Melanocyte of skin (primary cell): ENCODE measurements around the gene RPS6KL1. TPM values are rescaled to one million over a fixed set of nuclear protein-coding genes. Genes with fewer than 3 reads are reported as not detected.

Experiments
- total RNA-seq, 2 donors: library from RNA; depleted of rRNA; stranded (reverse); fragments of >200 nt; gene quantifications; 2 replicates each; pipeline ENCODE4 v1.2.3, GENCODE V29; 2012

RPS6KL1 gene
- 1 to 10 TPM; 6.9 to 7.7 TPM for total RNA-seq

DNA sequence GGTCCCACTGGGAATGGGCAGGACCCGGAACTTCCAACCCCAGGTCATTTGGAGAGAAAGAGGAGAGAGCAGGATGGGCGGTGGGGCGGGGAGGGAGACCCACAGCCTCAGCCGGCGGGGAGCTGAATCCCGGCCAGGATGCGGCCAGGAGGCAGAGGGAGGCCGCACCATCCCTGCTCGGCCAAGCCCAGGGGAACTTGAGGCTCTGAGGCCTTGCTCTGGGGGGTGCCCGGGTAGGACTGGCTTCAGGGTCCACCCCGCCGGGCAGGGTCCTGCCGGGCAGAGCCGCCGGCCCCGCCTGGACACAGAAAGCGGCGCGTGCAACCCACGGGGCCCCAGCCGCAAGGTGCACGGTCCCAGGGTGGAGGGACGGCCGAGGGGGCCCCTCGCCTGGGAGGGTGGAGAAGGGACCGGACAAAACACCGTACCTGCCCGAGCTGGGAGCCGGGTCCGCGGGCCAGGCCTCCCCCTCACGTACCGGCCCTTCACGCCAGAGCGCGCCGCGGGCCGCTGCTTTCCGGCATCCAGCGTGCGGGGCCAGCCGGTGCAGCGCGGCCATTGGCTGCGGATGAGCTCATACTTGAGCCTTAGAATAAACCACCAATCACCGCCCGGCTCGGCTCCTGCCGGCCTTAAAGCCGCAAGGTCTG is at the start of gene RPS6KL1:
TSS of gene RPS6KL1 (minus strand) at position 509 of the 650 bp plus-strand sequence. CDS start 1,719 bp downstream, outside the sequence.

DNA sequence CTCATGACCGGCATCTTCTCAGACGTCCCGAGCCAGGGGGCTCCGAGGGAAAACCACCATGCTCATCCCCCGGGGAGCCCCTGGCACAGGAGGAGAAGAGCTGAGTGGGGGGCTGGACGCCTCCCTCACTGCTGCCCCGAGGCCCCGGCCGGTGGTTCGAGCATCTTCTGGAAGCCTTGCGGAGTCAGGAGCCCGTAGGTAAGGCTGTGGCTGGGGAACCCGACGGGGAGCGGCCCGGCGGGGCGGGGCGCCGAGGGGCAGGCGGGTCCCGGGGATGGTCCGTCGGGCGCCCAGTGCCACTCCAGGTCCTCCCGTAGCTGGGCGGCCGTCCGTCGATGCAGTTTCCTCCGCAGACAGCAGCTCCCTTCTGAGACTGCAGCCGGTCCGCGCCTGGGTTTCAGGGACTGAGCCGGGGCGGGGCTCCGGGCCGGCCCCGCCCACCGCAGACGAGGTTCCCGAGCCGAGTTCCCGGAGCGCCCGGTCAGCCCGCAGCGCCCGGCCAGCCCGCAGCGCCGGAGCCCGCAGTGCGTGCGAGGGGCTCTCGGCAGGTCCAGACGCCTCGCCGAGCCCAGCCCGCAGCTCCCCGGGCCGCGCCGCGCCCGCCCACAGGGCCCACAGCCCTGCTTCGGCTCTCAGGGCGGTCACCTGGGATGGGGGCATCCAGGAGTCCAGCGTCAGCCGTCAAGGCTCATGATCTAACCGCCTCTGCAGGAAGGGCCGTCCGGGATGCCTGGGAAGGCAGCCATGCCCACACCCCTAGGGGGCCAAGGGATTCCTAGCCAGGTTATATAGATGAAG is 32.4 kb upstream of the RPS6KL1 start, which contains the start of gene PGF:
TSS of gene PGF (minus strand) at position 369 of the 798 bp plus-strand sequence. CDS start at position 14, 355 bp downstream.

GRCh38 chr14:74881431-74882102 is 41.5 kb downstream of the RPS6KL1 start, which contains the start of gene DLST:
TSS of gene DLST (plus strand) at chr14:74881916. CDS start at chr14:74881954, 38 bp downstream.

DNA sequence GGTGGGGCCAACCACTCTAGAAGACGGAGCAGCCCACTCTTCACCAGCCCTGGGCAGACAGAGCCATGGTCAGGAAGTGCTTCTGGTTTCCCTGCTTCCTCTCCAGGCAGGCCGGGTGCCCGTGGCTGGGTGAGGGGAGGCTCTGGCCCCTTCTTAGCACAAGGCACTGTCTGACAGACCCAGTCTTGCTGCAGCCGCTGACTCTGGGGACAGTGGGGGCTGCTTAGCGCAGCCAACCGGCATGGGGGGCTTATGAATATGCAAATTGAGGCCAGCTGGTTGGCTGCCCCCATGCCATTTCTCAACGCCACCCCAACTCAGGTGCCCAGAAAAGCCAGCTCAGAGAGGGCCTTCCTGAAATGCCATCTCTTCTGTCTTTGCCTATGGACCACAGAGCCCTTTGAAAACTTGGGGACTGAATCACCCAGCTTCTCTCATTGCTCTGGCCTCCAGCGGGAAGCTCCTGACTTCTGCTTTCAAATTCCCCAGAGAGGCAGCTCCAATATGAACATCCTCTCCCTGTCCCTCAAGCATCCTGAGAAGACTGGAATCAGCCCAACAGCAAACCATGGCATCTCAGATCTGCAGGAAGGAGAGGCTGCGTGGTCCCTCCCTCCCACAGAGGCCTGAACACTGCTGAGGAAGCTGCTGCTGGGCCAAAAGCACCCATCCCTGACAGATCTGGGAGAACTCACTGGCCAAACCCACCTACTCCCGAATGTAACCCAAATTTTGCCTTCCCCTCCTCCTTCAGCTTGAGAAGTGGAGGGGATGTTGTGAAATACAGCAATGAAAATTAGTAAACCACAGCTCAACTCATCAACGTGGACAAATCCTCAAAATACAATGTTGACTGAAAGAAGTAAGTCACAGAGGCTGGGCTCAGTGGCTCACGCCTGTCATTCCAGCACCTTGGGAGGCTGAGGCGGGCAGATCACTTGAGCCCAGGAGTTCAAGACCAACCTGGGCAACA is 46.8 kb downstream of the RPS6KL1 start, which contains the start of gene PROX2:
TSS of gene PROX2 (minus strand) at position 205 of the 973 bp plus-strand sequence. CDS start 12,311 bp downstream, outside the sequence.

Other genes starting within 250 kb of the RPS6KL1 start
- gene AREL1, start 210.2 kb downstream of the RPS6KL1 start, total RNA-seq, result 10 to 100 TPM; 42.0 to 52.9 TPM
- 10 to 100 TPM; 24.8 to 27.0 TPM for gene FCF1, start 210.1 kb downstream of the RPS6KL1 start, total RNA-seq
- 10 to 100 TPM; 18.9 to 23.0 TPM for gene YLPM1, start 159.9 kb downstream of the RPS6KL1 start, total RNA-seq
- gene PROX2, start 47.1 kb downstream of the RPS6KL1 start, total RNA-seq, result not detected
- 10 to 100 TPM; 53.3 to 69.3 TPM for gene DLST, start 41.3 kb downstream of the RPS6KL1 start, total RNA-seq
- 1 to 10 TPM; 5.2 to 9.3 TPM for gene PGF, start 32.3 kb upstream of the RPS6KL1 start, total RNA-seq
- gene EIF2B2, start 79.7 kb upstream of the RPS6KL1 start, total RNA-seq, result 10 to 100 TPM; 33.7 to 90.2 TPM
- 10 to 100 TPM; 15.1 to 15.3 TPM for gene MLH3, start 128.2 kb upstream of the RPS6KL1 start, total RNA-seq
- gene ACYP1, start 140.8 kb upstream of the RPS6KL1 start, total RNA-seq, result 10 to 100 TPM; 12.4 to 17.3 TPM
- gene ZC2HC1C, start 146.4 kb upstream of the RPS6KL1 start, total RNA-seq, result 1 to 10 TPM; 1.4 to 2.7 TPM
- gene NEK9, start 203.8 kb upstream of the RPS6KL1 start, total RNA-seq, result 10 to 100 TPM; 32.3 to 57.1 TPM